COLO668 (cell line): Measurements from ENCODE around the gene OSBPL6.
"Not testable (repeated sequence)": the region's sequence is repeated elsewhere in the genome, so short reads cannot be mapped to it uniquely, and the experiment has no call there.

ENCODE experiments used
- DNase-seq: peaks from one replicate; lab custom pipeline; 2025; ENCODE audit not compliant: unreplicated experiment; lab: John Stamatoyannopoulos, UW

The OSBPL6 gene

DNA sequence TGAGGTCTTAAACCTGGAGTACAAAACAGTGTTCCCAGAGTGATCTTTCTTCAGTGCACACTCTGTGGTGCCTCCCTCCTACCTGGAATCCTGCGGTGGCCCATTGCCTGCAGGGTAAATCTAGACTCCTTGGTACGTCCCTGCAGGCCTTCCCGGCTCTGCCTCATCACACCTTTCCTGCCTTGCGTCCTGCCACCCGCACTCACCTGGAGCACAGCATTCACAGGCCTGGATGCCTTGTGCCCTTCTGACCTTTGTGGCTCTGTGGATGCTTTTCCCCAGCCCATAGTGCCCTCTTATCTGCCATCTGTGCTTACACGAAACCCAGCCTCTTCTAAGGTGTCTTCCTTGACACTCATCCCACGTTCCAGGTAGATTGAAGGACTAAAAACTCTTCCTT is 194.0 kb downstream of the OSBPL6 start:
- DNase-seq: no peak

DNA sequence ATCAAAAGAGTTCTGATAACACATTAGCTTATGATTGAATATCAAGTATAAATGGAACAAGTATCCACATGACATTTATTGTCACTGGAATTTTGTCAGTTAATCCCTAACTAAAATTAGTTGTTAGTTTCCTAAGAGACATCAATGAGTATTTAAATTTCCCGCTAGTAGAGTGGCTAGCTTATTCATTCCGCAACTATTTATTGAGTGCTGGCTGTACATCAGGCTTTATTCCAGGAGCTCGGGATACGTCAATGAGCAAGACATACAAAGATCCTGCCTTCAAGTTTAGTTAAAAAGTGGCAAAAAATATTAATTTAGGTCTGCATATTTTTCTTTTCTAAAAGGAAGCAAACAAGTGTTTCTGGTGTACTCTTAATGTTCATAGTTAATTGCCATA is 197.4 kb downstream of the OSBPL6 start:
- no peak for DNase-seq

DNA sequence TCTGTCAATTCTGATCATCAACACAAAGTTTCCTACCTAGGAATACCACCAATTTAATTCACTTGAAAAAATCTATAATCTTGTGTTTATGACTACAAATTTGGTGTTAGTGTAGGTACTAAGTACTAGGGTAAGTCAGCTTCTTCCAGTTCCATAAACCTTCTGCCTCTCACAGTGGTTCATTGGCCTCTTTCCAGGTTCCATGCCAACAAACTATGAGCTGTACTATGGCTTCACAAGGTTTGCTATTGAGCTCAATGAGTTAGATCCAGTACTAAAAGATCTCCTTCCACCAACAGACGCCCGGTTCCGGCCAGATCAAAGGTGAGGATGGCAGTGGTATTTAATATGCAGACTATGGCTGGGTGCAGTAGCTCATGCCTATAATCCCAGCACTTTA is 197.9 kb downstream of the OSBPL6 start:
- DNase-seq: no peak

DNA sequence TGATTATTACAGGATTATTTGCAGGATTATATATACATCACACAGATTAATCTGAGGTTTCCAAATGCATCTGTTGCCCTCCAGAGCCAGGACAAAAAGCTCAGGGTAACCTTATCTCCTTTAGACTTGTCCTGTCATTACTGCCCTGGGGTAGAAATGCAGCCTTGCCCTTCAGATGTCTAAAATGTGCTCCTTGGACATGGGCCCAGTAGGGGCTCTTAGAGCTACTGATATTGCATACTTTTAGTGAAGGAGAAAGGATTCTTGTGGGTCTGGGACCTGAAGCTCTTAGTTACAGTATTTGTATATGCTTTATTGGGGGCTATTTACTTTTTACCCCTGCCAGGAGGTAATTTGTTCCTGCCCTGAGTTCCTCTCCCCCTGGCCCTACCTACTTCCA is 200.5 kb downstream of the OSBPL6 start:
- DNase-seq: no peak

DNA sequence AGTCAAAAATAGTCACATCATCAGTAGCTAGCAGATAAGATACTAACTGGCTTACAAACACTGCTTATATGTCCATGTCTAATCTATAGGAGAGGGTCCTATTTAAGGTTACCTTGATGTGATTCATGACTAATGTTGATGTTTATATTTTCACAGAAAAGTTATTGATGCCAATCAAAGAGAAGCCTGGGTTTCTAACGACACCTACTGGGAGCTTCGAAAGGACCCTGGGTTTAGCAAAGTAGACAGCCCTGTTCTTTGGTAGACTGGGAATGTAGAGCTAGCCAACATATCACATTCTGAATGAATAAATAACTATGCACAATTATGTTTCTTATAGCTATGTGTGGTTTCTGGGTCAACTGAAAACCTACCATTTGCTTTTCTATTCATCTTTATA is 201.0 kb downstream of the OSBPL6 start:
- no peak for DNase-seq

GRCh38 chr2:178395941-178396570 is 201.7 kb downstream of the OSBPL6 start:
- no peak for DNase-seq

- DNase-seq: no peak
Measured at GRCh38 chr2:178397002-178397605, 202.8 kb downstream of the OSBPL6 start.

GRCh38 chr2:178401994-178402437 is 207.7 kb downstream of the OSBPL6 start:
- no peak for DNase-seq

DNA sequence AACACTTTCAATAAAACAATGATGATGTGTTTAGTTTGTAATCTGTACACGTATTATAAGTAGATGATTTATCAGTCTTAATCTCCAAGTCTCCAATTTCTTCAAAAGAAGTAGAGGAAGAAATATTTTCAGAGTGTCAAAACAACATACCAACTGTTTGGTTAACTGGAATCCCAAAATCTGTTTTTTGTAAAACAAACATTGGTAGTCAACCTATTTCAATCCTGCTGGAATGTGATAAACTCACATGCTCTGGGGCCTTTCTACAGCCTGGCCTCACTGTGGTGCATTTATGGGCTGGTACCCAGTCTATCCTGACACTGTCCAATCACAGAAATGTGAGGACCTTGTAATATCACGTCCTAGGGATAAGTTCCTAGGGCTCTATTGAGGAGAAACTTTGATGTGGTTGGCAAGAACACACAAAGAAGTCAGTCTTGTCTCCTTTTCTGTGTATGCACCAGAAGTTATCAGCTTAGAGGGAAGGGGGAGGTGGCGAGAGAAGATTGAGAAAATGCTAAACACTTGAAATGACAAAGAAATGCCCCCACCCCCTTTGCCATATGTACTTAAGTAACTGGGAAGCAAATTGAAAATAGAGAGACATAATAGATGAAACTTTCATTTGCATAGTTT is 209.5 kb downstream of the OSBPL6 start:
- DNase-seq: no peak

- peak; percentile 79 for DNase-seq
Measured at GRCh38 chr2:178404368-178404767, 210.1 kb downstream of the OSBPL6 start.

GRCh38 chr2:178409261-178409660 is 214.9 kb downstream of the OSBPL6 start:
- no peak for DNase-seq

- DNase-seq: peak; percentile 8
Measured at GRCh38 chr2:178412047-178412446, 217.7 kb downstream of the OSBPL6 start.

- DNase-seq: not testable (repeated sequence)
Measured at GRCh38 chr2:178412453-178412852, 218.1 kb downstream of the OSBPL6 start.

DNA sequence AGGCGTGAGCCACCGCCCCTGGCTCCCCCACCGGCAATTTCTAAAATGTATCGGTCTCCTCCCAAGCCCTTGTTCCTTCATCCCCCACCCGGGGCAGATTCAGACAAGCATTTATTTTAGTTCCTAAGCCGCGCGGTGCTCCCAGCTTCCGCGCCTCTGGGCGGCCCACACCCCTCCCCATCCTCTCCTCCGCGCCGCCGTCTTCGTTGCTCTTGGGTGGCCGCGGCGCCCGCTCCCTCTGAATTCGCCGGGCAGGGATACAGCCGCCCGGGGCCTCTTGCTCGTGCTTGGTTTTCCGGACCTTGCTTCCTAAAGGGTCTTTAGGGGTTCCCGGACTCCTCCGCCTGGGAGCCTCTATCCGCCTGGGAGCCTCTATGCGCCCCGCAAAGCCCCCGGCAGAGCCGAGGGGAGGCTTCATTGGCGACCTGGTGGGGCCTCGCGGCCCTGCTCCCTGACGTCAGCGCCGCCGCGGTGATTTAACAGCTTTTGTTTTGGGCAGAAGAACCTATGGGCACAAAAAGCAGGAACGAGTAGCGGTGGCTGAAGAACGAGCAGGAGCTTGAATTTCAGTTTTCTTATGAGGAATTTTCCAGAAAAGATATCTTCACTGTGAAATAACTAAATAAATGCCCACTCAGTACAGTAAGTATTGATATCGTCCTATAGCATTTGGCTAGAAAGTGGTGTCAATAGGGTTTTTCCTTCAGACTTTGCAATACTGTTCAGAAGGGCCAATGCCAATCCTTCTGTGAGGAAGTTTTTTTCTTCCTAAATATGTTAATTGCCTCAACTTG is 219.4 kb downstream of the OSBPL6 start:
- peak; percentile 89 for DNase-seq

GRCh38 chr2:178414266-178415247 is 220.2 kb downstream of the OSBPL6 start:
- peak; percentile 92 for DNase-seq

GRCh38 chr2:178415979-178416378 is 221.7 kb downstream of the OSBPL6 start:
- DNase-seq: no peak

GRCh38 chr2:178417916-178418315 is 223.6 kb downstream of the OSBPL6 start:
- DNase-seq: no peak

- DNase-seq: no peak
Measured at GRCh38 chr2:178418426-178418825, 224.1 kb downstream of the OSBPL6 start.

DNA sequence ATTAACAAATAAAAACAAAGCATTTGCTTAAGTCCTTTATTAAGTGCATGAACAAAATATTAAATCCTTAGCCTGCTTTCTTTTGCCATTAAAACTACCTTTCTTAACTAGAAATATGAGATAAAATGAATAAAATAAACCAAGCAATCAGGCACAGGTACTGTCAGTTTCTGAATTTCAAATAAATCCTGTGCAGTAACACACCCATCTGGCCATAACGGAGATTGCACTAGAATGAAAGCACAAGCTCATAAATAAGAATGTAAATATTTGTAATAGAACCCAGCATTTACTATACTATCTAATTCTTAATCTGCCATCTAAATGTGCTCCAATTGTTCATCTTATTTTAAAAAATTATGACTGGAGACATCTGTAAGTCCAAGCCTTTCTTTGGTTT is 224.8 kb downstream of the OSBPL6 start:
- DNase-seq: no peak

DNA sequence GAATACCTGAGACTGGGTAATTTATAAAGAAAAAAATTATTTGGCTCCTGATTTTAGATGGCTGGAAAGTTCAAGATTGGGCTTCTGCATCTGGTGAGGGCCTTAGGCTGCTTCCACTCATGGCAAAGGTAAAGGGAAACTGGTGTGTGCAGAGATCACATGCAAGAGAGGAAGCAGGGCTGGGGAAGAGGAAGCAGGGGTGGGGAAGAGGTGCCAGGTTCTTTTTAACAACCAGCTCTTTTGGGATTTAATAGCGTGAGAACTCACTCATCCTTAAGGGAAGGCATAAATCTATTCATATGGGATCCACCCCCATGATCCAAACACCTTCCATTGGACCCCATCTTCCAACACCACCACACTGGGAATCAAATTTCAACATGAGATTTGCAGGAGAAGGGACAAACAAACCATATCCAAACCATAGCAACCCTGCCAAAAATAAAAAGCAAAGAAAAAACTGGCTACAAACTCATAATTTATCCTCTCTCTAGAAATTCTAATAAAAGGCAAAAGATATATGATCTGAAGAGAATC is 226.2 kb downstream of the OSBPL6 start:
- DNase-seq: no peak
